Measurements from ENCODE around the gene GABBR2. TPM values are rescaled to one million over a fixed set of nuclear protein-coding genes. Genes with fewer than 3 reads are reported as not detected.

GABBR2 gene
- total and polyA plus RNA-seq, 2 donors (not counting 1 experiment from before 2014, with no cell fraction given) = 0.03 TPM; not detected in 1

GRCh38 chr9:98652302-98652701 is 56.4 kb downstream of the GABBR2 start:
- Histone ChIP-seq H3K36me3 (replicated peaks in 1 of 2; ENCODE audit: control extremely low read depth in 1 of 2, control insufficient read depth in 1 of 2, extremely low read depth in 1 of 2, insufficient read depth in 2 of 2, low read length in 1 of 2) (no peaks in the 10 kb centered on the region), H3K4me2 (replicated peaks; ENCODE audit: low read depth, low read length, poor library complexity, severe bottlenecking) (no peak overlapping the region), H4K20me1 (ENCODE audit: control insufficient read depth, insufficient read depth, low read length, poor library complexity, severe bottlenecking) (no peaks in the 10 kb centered on the region), H2AFZ (ENCODE audit: insufficient read depth, low read depth, low read length, poor library complexity, severe bottlenecking) (no peak overlapping the region), H3K4me3 (ENCODE audit: control extremely low read depth in 1 of 5, extremely low read depth in 1 of 5, insufficient read depth in 1 of 5, low read depth in 2 of 5, low read length in 4 of 5) (no peak overlapping the region), H3K79me2 (ENCODE audit: control insufficient read depth, insufficient read depth, low read length) (no peaks in the 10 kb centered on the region), H3K27ac (ENCODE audit: low read length in 2 of 2) (no peak overlapping the region), H3K9ac (ENCODE audit: low read length) (no peak overlapping the region), H3K27me3 (replicated peaks in 1 of 4; ENCODE audit: control extremely low read depth in 1 of 4, control insufficient read depth in 3 of 4, insufficient read depth in 4 of 4, low read length in 3 of 4) (peaks cover 0 to 5% (median 0%) of the 10 kb centered on the region in 4 experiments), H3K4me1 (ENCODE audit: control insufficient read depth in 2 of 2, insufficient read depth in 2 of 2, low read length in 2 of 2) (no peaks in the 10 kb centered on the region), H3K9me3 (ENCODE audit: control extremely low read depth in 1 of 3, control insufficient read depth in 2 of 3, insufficient read depth in 1 of 3, low read length in 2 of 3) (no peaks in the 10 kb centered on the region)
- no peak for DNase-seq
- Mint-ChIP-seq H3K27me3 (no peaks in the 10 kb centered on the region), H3K4me1 (no peaks in the 10 kb centered on the region), H3K4me3 (no peak overlapping the region), H3K9me3 (ENCODE audit: insufficient read depth) (no peaks in the 10 kb centered on the region), H3K27ac (no peak overlapping the region)
- TF ChIP-seq EZH2 (IDR thresholded peaks at IDR 0.05; ENCODE audit: borderline replicate concordance, insufficient read depth, low read depth, low read length, poor library complexity, severe bottlenecking) (no peak), CTCF (IDR thresholded peaks at IDR 0.05) (no peak)
- CTCF ChIA-PET = no interaction called here
- POLR2A ChIA-PET = no interaction called here
- ATAC-seq (ENCODE audit: low read depth) = no peak
- intact Hi-C loops (cut with micrococcal nuclease) = no loop called here
- WGBS (ENCODE audit: insufficient coverage) = 100% methylated on average over 3 of the region's 3 CpGs

DNA sequence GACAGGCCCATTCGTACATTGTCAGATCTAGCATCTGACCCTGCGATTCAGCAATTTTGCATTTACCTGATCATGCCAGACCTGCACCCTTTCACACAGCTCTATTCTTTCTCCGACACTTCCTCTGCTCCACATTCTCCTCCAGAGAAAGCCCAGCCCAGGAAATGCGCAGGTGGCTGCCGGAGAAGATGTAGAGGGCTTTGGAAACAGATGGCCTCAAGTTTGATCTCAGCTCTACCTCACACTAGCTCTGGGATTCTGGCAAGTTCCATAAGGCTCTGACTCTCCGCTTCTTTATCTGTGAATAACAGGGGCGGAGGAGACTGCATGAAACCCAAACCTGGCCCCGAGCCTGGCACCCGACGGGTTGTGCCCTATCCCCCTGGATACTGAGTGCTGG is 61.5 kb downstream of the GABBR2 start:
- H3K4me3 Mint-ChIP-seq = no peak overlapping the region
- WGBS (ENCODE audit: insufficient coverage) = 94% methylated on average over 5 of the region's 10 CpGs
- H2AFZ ChIP-seq (ENCODE audit: insufficient read depth, low read depth, low read length, poor library complexity, severe bottlenecking) = no peak overlapping the region
- no peak overlapping the region for H3K9ac ChIP-seq (ENCODE audit: low read length)
- H3K4me1 ChIP-seq (ENCODE audit: control insufficient read depth in 2 of 2, insufficient read depth in 2 of 2, low read length in 2 of 2) = no peaks in the 10 kb centered on the region
- no peaks in the 10 kb centered on the region for H3K9me3 Mint-ChIP-seq (ENCODE audit: insufficient read depth)
- H3K79me2 ChIP-seq (ENCODE audit: control insufficient read depth, insufficient read depth, low read length) = no peaks in the 10 kb centered on the region
- no peak overlapping the region for H3K4me3 ChIP-seq (ENCODE audit: control extremely low read depth in 1 of 5, extremely low read depth in 1 of 5, insufficient read depth in 1 of 5, low read depth in 2 of 5, low read length in 4 of 5)
- intact Hi-C loops (cut with micrococcal nuclease) = no loop called here
- H3K4me1 Mint-ChIP-seq = no peaks in the 10 kb centered on the region
- no peak overlapping the region for H3K4me2 ChIP-seq (replicated peaks; ENCODE audit: low read depth, low read length, poor library complexity, severe bottlenecking)
- H3K27ac Mint-ChIP-seq = no peak overlapping the region
- no peaks in the 10 kb centered on the region for H3K36me3 ChIP-seq (replicated peaks in 1 of 2; ENCODE audit: control extremely low read depth in 1 of 2, control insufficient read depth in 1 of 2, extremely low read depth in 1 of 2, insufficient read depth in 2 of 2, low read length in 1 of 2)
- TF ChIP-seq EZH2 (IDR thresholded peaks at IDR 0.05; ENCODE audit: borderline replicate concordance, insufficient read depth, low read depth, low read length, poor library complexity, severe bottlenecking) (no peak), CTCF (IDR thresholded peaks at IDR 0.05) (no peak)
- H3K27me3 ChIP-seq (replicated peaks in 1 of 4; ENCODE audit: control extremely low read depth in 1 of 4, control insufficient read depth in 3 of 4, insufficient read depth in 4 of 4, low read length in 3 of 4) = peaks cover 0 to 5% (median 0%) of the 10 kb centered on the region in 4 experiments
- peaks cover 12% of the 10 kb centered on the region for H3K27me3 Mint-ChIP-seq
- no peaks in the 10 kb centered on the region for H4K20me1 ChIP-seq (ENCODE audit: control insufficient read depth, insufficient read depth, low read length, poor library complexity, severe bottlenecking)
- H3K27ac ChIP-seq (ENCODE audit: low read length in 2 of 2) = no peak overlapping the region
- DNase-seq (no peak), ATAC-seq (ENCODE audit: low read depth) (no peak)
- ChIA-PET CTCF (no interaction called here), POLR2A (no interaction called here)
- peaks cover 0 to 8% (median 0%) of the 10 kb centered on the region in 3 donors for H3K9me3 ChIP-seq (ENCODE audit: control extremely low read depth in 1 of 3, control insufficient read depth in 2 of 3, insufficient read depth in 1 of 3, low read length in 2 of 3)

All from B cell (primary cell).